GM12864 (cell line): ENCODE measurements around the gene FBXO40.

Experiments used
- DNase-seq: peaks from one replicate; pipeline ENCODE4 v3.0.0-alpha.2; 2011; ENCODE audit warnings: low read depth
- H3K4me3 ChIP-seq: 2 replicates; pipeline ENCODE4 v1.5.1; 2011; ENCODE audit warnings: mild to moderate bottlenecking, low read depth, low read length, control low read depth
- TF ChIP-seq, protein P1 (sequence below): IDR thresholded peaks from 2 replicates; pipeline ENCODE4 v1.5.1; 2011; ENCODE audit warnings: low read depth, mild to moderate bottlenecking, moderate library complexity, low read length, control low read depth, inconsistent platforms; ENCODE audit errors: missing control alignments

Gene FBXO40

GRCh38 chr3:121662742-121663141 is 69.6 kb downstream of the FBXO40 start:
- H3K4me3 ChIP-seq, result no peak overlapping the region
- TF ChIP-seq, protein P1, sequence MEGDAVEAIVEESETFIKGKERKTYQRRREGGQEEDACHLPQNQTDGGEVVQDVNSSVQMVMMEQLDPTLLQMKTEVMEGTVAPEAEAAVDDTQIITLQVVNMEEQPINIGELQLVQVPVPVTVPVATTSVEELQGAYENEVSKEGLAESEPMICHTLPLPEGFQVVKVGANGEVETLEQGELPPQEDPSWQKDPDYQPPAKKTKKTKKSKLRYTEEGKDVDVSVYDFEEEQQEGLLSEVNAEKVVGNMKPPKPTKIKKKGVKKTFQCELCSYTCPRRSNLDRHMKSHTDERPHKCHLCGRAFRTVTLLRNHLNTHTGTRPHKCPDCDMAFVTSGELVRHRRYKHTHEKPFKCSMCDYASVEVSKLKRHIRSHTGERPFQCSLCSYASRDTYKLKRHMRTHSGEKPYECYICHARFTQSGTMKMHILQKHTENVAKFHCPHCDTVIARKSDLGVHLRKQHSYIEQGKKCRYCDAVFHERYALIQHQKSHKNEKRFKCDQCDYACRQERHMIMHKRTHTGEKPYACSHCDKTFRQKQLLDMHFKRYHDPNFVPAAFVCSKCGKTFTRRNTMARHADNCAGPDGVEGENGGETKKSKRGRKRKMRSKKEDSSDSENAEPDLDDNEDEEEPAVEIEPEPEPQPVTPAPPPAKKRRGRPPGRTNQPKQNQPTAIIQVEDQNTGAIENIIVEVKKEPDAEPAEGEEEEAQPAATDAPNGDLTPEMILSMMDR, result no peak
- no peak for DNase-seq

DNA sequence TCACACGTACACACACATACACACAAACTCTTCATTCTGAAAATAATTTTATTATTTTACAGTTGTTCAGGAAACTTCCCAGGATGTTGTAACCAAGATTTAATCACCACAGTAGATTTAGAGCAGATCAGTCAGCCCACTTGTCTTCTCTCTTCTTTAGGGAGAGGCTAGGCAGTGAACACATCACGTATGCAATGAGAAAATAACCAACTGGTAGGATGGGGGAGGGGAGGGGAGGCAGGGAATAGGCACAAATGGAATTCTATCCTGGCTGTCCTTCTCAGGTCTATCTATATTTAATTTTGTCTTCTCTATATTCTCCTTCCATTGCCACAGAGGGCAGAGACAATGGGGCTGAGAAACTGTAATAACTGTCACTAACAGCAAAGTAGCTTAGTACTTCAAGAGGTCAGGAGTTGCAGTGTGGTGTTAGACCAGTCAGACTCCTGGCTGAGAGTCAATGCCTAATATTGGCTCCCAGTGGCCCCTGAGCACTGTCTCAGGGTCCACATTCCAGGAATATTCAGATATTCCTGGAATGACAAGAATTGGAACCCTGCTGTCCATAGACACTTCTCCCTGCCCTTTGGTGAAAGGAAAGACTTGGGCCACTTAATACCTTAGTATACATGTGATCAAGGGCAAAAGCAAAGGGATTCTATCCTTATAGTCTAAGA is 70.1 kb downstream of the FBXO40 start:
- TF ChIP-seq, protein P1, result no peak
- H3K4me3 ChIP-seq, result no peak overlapping the region
- no peak for DNase-seq

- no peak for DNase-seq
- H3K4me3 ChIP-seq, result no peak overlapping the region
- TF ChIP-seq, protein P1, result no peak
These were observed 72.3 kb downstream of the FBXO40 start for GRCh38 chr3:121665488-121665887.

DNA sequence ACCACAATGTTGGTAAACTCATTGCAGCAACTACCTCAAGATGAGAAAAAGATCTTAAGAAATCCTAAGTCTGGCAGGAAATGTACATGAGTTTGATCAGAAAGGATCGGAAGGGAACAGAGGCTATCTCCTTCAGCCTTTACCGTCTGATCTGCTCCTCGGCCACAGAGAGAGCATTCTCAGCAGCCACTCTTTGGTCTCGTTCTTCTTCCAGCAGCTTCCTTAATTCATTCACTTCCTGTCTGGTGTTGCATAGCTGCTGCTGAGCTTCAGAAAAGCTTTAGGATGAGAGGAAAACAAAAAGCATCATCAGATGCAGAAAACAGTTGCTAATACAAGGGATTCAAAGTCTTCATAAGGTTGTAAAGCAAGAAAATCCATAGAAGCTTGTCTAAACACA is 74.2 kb downstream of the FBXO40 start:
- no peak for DNase-seq
- H3K4me3 ChIP-seq, result no peak overlapping the region
- TF ChIP-seq, protein P1, result no peak

- TF ChIP-seq, protein P1, result no peak
- H3K4me3 ChIP-seq, result no peak overlapping the region
- DNase-seq, result no peak
These were observed 77.5 kb downstream of the FBXO40 start for GRCh38 chr3:121670676-121671075.

DNA sequence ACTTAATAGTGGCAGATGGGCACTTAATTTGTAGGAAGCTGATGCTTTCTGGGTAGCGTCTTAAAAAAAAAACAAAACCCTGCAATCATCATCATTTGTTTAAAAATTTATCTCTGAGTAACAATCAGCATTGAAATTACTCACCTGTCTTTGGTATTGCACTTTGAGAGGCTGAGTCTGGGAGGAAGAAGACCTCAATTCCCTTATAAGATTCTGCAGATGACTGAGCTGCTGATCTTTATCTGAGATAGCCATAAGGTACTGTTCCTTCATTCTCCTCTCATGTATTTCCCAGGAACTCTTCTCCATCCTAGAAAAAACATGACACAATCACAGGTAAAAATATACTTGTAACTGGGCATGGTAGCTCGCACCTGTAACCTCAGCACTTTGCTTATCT is 84.0 kb downstream of the FBXO40 start:
- no peak overlapping the region for H3K4me3 ChIP-seq
- TF ChIP-seq, protein P1, result no peak
- no peak for DNase-seq
